Right hindlimb (tissue), 1 donor: ENCODE data around the gene SLC26A11.

Experiments
- DNase-seq: peaks from one replicate; pipeline ENCODE4 v3.0.0-alpha.2; 2018

Gene SLC26A11

DNA sequence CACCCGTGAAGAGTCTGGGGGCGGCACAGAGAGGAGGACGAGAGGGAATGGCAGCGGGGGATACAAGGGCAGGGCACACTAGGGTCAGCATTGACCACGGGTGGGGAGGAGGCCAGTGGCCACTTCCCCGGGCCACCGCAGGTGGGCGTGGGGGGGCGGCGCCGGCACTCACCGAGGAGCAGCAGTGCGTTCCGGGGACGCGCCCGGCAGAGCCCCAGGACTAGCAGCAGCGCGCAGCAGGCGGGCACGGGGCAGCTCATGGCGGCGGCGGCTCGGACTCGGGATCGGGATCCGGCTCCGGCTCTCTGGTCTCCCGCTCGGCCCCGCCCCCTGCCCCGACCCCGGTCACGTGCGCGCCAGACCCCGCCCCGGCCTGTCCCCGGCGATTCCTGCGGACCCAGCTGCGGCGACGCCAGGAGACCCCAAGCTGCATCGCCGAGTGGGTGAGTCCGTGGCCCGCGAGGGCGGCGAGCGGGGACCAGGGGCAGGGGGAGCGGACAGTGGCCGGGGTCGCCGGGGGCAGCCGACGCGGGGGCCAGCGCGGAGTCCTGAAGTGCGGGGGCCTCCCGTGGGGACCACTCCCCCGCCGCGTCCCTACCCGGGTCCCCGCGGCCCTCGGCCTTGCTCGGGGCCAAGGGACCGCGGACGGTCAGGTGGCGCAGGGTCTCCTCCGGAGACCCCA, at the start of gene SLC26A11, which contains the start of gene SGSH:
Gene SLC26A11, plus strand, starts transcription at position 374 of the 682 bp plus-strand sequence. CDS start 1,134 bp downstream, outside the sequence.
Gene SGSH, minus strand, starts transcription at position 280 of the 682 bp plus-strand sequence. Its CDS starts 20 bp downstream, at position 260.
- DNase-seq = peak; percentile 86

- no peak for DNase-seq
These were observed 48.5 kb upstream of the SLC26A11 start for GRCh38 chr17:80171681-80172080.

DNA sequence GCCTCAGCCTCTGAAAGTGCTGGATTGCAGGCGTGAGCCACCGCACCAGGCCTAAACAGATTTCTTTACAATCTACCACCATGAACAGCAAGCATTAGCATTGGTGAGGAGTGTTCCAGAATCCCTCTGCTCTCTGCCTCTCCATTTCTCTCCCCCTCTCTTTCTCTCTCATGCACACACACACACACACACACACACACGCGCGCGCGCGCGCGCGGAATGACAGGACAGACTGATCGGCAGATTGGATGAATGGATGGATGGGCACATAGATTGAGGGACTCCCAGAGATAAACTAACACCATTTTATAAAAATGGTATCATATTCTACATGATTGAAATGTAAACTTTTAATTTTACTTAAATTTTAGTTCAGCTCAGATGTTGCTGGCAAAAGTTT, 47.1 kb upstream of the SLC26A11 start:
- no peak for DNase-seq

- DNase-seq = no peak
These were observed 46.3 kb upstream of the SLC26A11 start for GRCh38 chr17:80173916-80174315.

DNA sequence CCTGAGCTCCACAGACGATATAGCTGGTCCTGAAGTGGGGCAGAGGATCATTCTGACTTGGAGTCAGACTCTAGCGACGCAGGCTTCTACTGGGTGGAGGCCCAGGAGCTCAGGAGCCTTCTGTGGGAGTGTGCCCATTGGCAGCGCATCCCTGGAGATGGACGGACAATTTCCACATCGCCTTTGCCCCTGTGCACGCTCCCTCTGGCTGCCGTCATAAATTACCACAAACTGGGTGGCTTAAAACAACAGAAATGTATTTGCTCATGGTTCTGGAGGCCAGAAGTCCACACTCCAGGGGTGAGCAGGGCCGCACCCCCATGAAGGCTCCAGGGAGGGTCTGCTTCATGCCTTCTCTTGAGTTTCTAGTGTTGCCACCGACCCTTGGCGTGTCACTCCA, 43.5 kb upstream of the SLC26A11 start:
- DNase-seq = no peak

GRCh38 chr17:80177986-80178595, 42.1 kb upstream of the SLC26A11 start:
- no peak for DNase-seq

GRCh38 chr17:80180192-80180591, 40.0 kb upstream of the SLC26A11 start:
- no peak for DNase-seq

DNA sequence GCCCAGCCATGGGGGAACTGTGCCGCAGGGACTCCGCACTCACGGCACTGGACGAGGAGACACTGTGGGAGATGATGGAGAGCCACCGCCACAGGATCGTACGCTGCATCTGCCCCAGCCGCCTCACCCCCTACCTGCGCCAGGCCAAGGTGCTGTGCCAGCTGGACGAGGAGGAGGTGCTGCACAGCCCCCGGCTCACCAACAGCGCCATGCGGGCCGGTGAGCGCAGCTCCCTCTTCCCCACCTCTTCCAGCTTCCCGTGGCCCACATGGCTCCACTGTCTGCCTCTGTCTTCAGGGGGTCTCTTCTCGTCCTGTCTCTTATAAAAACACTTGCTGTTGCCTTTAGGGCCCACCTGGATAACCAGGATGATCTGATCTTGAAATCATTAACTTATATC, 38.8 kb upstream of the SLC26A11 start:
- DNase-seq = no peak

DNA sequence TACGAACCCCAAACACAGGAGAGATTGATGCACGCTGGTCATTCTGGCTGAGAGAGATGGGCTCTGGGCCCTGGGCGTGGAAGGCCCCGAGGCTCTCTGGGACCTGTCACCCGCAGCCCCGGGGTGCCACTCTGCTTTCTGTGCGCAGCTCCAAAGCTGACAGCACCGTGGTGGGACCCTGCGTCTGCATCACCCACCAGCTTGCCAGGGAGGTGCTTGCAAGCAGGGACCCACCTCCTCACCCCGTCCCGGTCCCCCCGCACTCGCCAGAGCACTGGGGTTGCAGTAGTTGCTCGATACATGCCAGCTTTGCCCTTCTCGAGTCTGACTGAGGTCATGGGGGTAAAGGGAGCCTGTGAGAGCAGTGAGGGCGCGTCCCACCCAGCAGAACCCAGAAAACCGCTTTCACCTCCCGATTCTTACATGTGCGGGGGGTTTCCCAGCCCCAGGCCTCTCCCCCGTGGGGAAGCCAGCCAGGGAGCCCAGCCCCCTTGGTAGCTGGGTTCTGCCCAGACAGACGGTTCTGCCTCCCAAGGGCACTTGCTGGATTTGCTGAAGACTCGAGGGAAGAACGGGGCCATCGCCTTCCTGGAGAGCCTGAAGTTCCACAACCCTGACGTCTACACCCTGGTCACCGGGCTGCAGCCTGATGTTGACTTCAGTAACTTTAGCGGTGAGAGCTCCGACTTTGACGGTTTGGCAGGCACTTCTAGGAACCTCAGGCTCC, 37.9 kb upstream of the SLC26A11 start:
- no peak for DNase-seq

GRCh38 chr17:80182845-80183223, 37.4 kb upstream of the SLC26A11 start:
- no peak for DNase-seq

DNA sequence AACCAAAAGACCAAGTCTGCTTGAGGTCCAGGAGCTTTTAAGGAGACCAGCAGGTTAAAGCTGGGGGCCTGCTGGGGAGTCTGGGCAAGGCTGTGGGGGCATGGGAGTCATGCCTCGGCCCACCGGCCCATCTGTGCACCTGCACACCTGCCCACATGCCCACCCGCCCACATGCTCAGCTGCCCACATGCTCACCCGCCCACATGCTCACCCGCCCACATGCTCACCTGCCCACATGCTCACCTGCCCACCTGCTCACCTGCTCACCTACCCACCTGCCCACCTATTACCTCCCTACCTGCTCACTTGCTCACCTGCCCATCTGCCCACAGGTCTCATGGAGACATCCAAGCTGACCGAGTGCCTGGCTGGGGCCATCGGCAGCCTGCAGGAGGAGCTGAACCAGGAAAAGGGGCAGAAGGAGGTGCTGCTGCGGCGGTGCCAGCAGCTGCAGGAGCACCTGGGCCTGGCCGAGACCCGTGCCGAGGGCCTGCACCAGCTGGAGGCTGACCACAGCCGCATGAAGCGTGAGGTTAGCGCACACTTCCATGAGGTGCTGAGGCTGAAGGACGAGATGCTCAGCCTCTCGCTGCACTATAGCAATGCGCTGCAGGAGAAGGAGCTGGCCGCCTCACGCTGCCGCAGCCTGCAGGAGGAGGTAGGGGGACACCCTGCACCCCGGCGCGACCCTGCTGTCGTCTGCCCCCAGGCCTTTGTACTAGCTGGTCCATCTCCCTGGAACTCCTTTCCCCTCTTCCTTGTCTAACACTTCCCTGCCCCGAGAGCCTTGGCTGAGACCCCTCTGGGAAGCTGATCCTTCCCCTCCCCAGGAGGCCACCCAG, 36.4 kb upstream of the SLC26A11 start:
- no peak for DNase-seq

- DNase-seq = no peak
These were observed 35.9 kb upstream of the SLC26A11 start for GRCh38 chr17:80184423-80184714.

- no peak for DNase-seq
These were observed 34.3 kb upstream of the SLC26A11 start for GRCh38 chr17:80185968-80186367.

DNA sequence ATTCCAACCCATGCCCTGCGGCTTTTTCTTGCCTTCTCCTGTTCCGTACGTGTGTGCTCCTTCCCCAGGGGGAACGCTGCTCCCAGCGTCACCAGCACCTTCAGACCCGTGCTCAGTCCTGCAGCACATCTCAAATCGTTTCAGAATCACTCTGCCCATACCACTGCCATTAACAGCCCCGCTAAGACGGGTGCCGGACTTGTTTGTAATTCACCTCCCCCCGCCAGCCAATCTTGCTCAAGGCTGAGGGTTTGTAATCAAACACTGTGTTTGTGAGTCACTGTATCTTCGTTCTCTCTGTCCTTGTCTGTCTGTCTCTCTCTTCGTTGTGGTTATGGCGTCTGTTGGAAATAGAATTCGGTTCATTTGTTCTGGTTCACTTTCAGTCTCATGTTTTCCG, 33.1 kb upstream of the SLC26A11 start:
- DNase-seq = no peak

- peak; percentile 57 for DNase-seq
These were observed 32.7 kb upstream of the SLC26A11 start for GRCh38 chr17:80187515-80187941.

DNA sequence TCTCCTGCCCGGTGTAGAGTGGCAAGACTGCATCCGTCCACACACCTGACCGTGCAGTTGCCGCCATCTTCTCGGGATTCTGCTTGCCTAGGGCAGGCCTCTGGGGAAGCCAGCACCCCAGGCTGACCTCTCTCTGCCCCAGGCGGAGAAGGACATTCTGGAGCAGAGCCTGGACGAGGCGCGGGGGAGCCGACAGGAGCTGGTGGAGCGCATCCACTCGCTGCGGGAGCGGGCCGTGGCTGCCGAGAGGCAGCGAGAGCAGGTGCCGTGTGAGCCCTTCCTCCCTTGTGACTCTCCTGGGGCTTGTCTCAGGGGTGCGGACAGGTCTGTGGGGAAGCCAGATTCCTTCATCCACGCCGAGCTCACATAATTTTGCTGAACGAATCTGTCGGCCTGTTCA, 30.6 kb upstream of the SLC26A11 start:
- no peak for DNase-seq

GRCh38 chr17:80190716-80191115, 29.5 kb upstream of the SLC26A11 start:
- no peak for DNase-seq

DNA sequence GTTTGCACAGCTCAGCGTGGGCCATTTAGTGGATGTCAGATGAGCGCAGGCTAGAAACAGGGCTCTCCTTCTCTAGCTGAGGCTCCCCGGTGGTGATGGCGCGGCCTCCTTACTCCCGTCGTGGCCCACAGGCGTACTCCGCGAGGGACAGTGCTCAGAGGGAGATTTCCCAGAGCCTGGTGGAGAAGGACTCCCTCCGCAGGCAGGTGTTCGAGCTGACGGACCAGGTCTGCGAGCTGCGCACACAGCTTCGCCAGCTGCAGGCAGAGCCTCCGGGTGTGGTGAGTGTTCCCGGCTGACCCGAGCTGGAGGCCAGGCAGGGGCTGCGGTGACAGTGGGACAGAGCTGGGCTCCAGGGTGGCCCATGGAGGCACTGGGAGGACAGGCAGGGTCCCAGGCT, 29.0 kb upstream of the SLC26A11 start:
- DNase-seq = no peak

- DNase-seq = peak; percentile 50
These were observed 28.2 kb upstream of the SLC26A11 start for GRCh38 chr17:80191865-80192661.

DNA sequence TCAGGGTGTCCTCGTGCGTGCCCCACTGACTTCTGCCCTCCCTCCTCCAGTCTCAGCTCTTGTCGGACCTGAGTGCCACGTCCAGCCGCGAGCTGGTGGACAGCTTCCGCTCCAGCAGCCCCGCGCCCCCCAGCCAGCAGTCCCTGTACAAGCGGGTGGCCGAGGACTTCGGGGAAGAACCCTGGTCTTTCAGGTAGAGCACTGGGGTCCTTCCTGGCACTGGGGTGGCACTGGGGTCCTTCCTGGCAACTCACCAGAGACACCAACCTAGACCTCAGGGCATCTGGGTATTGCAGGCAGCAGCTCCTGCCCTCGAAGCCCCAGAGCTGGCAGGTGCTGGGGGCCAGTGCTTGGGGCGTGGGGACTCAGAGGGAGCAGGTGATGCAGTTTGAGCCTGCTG, 25.1 kb upstream of the SLC26A11 start:
- no peak for DNase-seq

- DNase-seq = no peak
These were observed 24.3 kb upstream of the SLC26A11 start for GRCh38 chr17:80195671-80196529.
